GM19372 (cell line): Measurements from ENCODE around the gene SLC26A6.

Experiments
- ATAC-seq: cut with Tn5 transposase; IDR thresholded peaks from one replicate; pipeline ENCODE4 v1.9.1; 2021; ENCODE audit warnings: mild to moderate bottlenecking, low read depth, moderate library complexity; ENCODE audit not compliant: unreplicated experiment

The SLC26A6 gene

DNA sequence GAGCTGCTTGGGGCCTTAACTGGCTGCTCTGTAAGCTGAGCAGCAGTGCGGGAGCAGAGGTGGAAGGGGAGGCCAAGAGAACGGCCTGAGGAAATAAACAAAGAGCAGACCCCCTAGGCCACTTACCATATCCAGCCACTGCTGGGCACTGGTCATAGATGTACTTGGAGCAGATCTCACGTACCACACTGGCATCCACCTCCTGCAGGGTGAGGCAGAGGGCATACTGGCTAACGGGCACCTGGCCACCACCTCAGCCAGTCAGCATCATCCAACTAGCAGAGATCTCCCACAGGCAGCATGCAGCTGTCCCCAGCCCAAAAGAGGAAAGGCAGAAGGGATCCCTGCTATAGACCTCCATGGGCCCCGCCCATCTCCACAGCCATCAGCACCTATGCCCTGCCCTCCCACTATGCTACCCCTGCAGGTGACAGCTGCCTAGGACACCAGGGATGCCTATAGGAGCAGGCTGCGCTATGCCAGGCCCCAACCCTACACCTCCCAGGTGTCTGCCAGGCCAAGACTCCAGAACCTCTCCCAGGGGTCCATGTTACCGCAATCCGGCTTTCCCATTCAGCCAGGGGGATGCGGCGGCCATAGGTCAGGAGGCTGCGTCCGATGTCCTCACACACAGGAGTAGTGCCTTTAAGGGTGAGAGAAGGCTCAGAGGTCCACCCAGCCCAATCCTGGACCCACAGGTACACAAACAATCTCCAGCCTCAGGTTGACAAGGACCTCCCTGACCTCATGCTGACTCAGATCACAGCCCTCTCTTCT lies 35.6 kb downstream of the SLC26A6 start:
- ATAC-seq: no peak

DNA sequence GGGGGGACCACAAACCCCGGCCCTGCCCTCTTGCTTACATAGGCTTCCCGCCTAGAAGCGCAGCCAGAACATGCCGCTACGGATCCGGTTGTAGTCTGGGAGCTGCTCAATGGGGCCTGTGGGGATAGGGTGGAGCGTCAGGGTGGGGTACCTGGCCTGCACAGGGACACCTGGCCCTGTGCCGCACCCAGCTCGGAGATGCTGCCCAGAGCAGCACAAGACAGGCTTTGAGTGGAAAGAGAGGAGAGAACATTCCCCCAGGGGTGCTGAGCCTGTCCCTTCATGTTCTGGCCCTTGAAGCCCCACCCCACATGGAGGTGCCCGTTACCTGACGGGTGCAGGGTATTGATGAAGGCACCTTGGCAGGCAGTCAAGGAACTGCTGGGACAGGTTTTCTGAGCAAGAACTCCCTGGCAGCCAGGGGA lies 36.2 kb downstream of the SLC26A6 start:
- no peak for ATAC-seq

DNA sequence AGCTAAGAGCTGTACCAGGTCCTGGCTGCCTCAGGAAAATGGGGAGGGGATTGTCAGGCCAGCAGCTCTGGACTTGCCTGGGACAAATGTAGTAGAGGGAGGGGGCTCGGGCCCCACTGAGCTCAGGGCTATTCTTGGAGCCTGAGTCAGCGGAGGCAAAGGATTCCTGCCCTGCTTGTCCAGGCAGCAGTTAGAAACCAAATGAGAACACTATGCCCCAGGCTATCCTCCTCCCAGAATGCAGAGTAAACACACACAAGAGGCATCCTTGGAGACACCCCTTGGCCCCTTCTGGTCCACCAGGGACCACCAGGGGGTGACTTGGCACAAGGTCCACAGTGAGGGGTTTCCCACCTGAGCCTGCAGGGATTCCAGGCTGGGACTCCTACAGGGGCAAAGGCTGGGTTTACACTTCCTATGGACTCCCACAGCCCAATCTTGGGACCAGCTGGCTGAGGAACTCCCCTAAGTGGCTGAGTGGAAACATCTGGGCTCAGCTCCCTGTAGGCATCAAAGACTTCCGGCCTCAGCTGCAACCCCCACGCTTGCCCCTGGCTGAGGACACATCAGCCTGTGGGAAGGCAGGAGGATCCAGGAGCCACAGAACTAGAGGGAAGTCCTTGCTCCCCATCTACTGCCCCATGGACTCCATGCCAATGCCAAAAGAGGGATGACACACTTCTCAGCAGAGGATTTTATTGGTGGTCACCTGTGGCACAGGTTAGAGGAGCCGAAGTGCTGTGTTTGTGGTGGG lies 36.8 kb downstream of the SLC26A6 start:
- ATAC-seq: no peak

DNA sequence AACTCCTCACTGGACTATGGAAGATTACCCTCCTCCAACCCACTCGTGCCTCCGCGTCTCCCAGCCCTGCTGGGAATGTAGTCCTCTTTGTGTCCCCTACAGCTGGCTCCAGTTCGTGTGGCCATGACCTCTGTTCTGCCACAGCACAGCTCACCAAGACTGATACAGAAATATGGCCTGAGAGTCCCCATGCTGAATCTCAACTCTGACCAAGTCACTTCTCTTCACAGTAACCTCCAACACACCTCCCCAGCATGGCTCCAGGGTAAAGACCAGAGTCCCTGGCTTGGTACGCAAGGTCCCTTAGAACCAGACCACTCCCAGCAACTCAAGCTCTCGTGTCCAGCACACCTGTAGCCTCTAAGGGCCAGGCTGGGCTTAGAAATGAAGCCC lies 37.9 kb downstream of the SLC26A6 start:
- no peak for ATAC-seq

DNA sequence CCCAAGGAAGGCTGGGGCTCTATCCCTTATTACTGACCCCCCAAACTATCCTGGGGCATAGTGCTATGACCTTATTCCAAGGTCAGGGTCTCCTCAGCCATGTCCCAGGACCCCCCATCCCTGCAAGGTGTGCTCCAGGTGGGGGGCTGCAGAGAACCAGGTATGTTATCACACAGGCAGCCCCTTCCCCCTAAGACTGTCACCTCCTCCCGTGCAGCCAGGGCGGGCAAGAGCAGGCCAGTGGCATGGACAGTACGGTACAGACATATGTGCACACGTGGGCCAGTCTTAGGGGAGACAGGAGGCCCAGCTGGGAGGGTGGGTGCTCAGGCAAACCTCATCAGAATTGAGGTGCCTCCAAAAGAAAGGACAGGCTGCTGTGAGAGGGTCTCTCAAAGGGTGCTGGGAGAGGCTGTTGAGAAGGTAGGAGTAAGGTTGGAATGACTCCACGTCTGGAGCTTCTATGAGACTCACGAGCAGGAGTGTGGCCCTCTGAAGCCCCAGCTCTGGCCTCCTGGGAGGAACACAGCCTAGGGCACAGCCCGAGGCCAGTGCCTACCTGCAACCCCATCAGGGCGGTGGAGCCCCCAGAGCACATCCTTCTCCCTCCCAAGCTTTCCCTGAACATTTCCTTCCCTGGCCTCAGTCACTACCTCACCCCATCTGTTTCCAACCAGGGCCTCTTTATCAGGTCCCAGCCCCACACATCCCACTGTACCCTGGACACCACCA lies 38.4 kb downstream of the SLC26A6 start:
- no peak for ATAC-seq

DNA sequence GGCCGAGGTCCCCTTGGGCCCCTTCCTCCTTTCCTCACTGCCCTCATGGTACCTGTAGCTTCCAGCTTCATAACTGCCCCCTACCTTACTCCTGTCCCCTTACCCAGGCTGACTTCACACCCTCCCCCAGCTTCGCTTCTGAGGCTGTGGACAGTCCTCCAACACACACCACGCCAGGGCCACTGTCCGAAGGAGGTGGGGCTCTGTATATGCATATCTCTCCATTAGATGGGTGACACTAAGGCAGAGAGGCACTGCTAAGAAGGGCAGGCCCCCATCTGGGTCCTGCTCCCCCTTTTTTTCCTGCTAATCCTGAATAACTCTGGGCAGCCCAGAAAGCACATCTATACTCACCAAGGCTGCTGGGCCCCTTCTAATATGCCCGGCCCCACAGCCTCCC lies 39.1 kb downstream of the SLC26A6 start:
- no peak for ATAC-seq

DNA sequence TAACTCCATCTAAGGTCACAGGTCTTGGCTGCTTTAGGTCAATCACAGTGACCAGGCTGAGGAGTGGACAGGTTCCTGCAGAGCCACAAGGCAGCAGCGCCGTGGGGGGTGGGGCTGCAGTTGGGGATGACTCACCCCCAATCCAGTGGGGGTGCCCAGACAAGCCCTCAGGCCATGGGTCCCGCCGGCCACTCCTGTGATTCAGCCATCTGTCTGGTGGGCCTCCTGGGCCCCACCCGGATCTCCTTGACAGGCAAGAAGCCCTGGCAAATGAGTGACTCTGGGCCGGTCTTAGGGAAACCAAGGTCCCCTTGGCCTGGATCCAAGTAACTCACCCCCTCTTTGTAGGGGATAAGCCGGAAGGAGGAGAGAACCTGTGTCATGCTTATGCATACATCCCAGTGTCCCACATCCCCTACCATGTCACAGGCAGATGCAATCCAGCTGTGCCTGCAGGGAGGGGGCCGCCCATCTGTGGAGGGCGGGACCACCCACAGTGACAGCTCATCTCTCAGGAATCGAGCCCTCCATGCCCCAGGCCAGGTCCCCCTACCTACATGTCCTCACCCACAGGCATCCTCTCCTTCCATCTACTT lies 39.6 kb downstream of the SLC26A6 start:
- ATAC-seq: no peak

DNA sequence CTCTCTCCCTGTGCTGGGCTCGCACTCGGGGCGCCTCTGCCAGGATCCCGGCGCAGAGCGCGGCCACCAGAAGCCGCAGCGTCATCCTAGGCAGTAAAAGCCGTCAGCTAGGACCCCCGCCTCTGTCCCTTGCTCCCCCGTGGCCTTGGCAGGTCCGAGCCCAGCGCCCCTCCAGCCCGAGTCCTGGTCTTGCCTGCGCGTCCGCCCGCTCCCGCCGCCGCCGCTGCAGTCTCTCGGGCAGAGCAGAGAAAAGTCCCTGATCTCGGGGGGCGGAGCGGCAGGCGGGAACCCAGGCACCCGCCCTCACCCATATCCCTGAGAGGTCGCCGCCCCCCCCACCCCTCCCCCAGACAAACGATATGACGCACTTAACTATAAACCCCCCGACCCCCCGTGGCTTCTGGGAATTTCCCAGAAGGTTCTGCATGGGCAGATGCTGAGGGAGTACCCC lies 40.2 kb downstream of the SLC26A6 start, which contains the start of gene COL7A1:
TSS of gene COL7A1 (minus strand) at position 255 of the 451 bp plus-strand sequence. CDS start at position 85, 170 bp downstream.
- no peak for ATAC-seq

DNA sequence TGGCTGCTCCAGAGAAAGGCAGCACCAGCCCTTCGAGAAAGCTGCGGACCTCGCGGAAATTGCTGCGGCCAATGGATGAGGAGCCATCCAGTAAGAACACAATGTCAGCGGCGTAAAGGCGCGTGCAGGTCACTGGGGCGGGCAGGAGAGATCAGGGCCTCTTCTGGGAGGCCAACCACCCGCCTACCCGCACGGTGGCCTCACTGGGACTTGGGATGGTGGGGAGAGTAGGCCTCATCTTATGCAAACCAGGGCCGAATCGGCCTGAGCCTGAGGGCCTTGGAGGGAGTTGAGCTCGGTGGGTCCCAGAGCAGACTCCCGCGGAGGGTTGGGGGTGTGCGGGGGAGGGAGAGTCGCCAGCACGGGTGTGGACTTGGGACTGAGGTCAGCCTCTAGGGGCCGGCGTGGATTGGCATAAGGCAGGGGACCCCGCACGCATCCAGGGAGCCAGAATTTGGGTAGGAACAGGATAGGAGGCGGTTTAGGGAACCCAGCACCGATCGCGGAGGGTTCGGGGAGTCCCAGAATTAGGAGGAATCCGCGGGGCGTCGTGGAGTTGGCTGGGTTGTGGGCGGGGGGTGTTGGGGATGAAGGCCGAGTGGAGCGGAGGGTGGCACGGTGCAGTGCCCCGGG lies 40.7 kb downstream of the SLC26A6 start:
- no peak for ATAC-seq

DNA sequence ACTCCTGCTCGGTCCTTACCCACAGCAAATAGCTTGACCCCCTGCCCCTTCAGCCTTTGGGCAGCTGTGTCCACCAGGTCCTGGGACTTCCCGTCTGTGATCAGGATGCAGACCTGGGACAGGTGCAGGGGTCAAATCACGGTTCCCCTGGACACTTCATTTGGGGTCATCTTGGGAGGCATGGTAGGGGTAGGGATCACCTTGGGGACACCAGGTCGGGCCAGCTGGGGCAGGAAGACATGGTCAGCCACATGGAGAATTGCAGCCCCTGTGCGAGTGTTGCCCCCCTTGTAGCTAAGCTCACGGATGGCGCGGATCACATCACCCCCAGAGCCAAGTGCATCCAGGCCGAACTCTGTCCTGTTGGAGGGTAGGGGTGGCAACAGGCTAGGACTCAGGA lies 41.9 kb downstream of the SLC26A6 start:
- no peak for ATAC-seq

DNA sequence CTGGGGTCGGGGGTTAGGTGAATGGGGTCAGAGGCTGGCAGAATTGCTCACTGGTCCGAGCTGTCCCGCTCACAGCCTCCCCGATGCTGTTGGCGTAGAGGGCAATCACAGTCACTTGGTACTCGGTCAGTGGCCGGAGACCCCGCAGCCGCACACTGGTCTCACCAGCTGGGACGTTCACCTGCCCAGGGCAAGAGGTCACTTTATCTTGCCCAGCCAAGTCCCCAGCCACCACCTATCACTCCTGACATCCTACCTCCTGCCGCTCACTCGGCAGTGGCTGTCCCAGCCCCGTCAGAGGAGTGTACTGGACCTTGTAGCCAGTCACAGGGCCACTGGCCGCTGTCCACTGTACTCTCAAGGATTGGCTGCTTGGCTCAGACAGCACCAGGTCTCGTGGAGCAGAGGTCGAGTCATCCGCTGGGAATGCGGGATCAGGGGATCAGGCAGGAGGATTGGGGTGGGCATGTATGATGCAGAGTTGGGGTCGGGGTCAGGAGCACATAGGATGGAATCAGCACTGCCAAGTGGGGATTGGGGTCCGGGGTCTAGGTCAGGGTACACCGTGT lies 42.7 kb downstream of the SLC26A6 start:
- no peak for ATAC-seq

DNA sequence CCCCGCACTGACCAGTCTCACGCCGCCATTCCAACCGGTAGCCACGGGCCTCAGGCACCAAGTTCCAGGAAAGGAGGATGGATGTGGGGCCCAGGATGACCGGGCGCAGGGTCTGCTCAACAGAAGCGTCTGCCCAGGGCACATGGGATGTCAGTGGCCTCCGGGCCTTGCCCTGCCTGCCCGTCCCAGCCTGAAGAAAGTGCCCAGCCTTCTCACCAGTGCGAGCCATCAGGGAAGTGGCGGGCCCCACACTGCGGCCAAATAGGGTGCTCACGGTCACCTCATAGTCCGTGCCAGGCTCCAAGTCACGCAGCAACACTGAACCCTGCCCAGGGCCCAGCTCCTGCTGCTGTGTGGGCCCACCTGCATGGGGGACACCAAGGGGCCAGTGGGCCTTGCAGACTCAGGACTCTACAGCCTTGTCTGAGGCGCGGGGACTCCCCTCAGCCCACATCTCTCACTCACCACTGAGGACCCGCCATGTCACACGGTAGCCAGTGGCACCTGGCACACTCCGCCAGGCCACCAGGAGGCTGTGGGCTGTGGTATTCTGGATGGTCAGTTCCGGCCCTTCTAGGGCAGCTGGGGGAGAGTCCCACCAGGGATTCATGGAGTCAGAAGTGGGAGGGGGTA lies 43.3 kb downstream of the SLC26A6 start:
- no peak for ATAC-seq

DNA sequence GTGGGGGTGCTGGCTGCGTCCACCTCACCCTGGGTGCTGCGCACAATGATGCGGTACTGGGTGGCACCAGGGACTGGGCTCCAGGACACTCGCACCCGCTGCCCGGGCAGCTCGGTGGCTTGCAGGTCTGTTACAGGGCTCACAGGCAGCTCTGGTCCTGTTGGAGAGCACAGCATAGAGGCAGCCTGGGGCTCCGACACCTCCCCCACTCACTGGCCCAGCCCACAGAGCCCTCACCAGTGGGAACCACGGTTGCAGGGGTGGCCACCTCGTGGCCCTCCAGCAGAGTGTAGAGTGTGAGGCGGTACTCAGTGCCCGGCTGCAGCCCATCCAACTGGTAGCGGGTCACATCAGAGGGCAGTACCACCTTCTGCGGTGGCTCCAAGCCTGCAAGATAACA lies 43.8 kb downstream of the SLC26A6 start:
- no peak for ATAC-seq

DNA sequence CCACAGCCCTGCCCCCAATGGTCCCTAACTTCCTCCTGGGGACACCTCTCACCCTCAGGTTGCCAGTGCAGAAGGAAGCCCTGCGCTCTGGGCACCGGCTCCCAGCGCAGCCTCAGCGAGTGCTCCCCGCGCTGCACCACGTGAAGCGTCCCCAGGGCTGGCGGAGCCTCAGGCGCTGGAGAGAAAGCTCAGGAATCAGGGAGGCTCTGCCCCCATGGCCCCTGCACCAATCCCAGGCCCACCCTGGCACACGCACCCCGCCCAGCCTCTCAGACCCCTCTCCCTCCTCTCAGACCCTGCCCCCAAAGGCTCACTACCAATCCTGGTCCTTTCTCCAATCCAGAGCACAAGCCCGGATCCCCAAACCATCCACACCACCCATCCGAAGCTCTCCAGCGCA lies 47.0 kb downstream of the SLC26A6 start:
- no peak for ATAC-seq

DNA sequence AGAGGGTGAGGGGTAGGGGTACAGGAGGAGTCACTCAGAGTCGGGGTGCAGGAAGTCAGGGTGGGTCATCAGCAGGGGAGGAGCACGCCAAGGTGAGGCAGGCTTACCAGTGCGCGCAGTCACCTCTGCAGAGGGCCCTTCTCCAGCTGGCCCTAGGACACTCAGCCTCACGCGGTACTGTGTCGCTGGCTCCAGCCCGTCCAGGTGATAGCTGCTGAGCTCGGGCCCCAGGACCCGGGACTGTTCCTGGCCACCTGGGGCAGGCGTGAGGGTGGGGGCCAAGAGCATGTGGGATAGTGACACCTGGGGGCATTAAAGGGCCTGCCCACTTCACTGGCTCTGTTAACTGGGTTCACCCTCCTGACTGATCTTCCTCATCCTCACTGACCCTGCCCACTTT lies 47.6 kb downstream of the SLC26A6 start:
- ATAC-seq: no peak

DNA sequence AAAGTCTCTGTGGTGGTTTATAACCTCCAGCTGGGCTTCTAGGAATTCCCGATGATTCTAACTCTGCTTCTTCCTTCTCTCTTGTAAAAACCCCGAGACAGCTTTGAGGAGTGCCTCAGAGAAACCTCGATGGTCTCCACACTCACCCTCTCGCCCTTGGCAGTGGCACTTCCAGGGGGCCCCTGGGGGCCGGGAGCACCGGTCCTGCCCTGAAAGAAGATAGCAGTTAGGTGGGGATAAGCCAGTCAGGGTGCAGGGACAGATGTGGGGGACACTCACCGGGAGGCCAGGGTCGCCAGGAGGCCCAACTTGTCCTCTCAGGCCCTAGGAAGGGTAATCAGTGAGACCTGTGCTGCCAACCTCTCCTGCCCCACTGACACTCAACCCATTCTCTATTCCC lies 49.9 kb downstream of the SLC26A6 start:
- ATAC-seq: no peak

DNA sequence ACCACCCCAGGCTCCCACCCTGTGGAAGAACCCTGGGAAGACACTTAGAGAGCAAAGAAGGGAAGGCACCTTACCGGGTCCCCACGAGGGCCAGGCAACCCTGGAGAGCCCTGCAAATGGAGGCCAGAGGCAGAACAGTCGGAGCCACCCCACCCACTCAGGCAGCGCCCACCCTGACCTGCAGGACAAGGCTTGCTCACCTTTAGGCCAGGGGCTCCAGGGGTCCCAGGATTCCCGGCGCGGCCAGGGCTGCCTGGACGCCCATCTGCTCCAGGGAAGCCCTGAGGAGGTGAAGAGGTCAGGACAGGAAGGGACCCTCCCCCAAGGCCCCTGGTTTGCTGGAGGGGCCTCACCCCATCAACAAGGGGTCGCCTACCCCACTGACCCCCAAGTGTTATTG lies 50.4 kb downstream of the SLC26A6 start:
- no peak for ATAC-seq

DNA sequence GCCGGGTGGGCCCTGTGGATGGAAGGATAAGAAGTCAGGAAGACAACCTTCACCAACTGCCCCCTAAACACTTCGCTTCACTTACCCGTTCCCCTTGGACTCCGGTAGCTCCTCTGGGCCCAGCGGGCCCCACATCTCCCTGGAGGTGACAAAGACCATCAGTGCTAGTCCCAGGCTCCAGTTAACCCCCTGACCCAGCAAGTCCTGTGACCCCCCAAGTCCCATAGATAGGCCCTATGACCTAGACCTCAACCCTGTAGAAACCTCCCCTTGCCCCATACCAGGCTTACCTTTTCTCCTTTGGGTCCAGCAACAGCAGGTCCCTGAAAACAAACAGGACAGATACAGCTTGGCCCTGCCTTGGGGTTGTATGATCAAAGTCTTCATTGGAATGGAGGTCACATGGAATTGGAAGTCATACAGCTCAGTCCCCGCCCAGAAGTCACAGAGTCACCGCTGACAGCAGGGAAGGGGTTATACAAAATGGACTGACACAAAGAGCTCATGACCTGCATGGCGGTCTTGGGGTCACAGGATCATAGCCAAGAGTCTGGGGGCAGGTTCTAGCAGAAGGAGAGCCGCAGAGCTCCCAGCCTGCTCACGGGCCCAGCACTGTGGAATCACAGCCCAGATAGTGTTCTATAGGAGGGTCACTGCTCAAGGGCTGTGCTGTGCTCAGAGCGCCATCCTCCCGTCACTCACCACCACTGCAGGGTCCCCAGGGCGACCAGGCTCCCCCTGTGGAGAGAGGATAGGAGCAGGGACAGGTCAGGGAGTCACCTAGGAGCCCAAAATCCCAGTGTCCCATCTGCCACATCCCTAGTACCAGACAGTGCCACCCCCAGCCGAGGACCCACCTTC lies 53.4 kb downstream of the SLC26A6 start:
- no peak for ATAC-seq

DNA sequence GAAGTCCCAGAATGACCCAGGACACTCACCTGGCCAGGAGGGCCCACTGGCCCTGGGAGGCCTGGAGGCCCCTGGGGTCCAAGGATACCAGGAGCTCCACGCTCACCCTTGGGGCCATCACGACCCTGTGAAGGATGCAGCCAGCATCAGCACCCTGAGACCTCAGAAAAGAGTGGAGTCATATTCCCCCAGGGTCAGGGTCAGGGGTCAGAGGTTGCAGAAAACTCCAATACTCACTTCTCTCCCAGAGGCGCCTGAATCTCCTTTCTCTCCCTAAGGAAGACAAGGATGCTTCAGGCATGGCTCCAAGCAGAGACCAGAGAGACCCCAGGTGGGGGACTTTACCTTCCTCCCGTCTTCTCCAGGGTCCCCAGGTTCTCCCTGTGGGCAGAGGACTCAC lies 58.6 kb downstream of the SLC26A6 start:
- ATAC-seq: no peak
